HTR-8/SVneo (cell line): Measurements from ENCODE around the gene SPTB.
A peak's percentile ranks its signal among the peaks of the same experiment; 100 is the strongest.

Source experiments
- DNase-seq: peaks from one replicate; pipeline ENCODE4 v3.0.0; 2011; ENCODE audit warnings: low spot score, mixed read lengths; ENCODE audit not compliant: insufficient read length
- FAIRE-seq: peaks from 2 replicates; lab custom pipeline; 2011; peaks lifted over from hg19 to GRCh38; lab: Jason Lieb, UNC

SPTB gene

DNA sequence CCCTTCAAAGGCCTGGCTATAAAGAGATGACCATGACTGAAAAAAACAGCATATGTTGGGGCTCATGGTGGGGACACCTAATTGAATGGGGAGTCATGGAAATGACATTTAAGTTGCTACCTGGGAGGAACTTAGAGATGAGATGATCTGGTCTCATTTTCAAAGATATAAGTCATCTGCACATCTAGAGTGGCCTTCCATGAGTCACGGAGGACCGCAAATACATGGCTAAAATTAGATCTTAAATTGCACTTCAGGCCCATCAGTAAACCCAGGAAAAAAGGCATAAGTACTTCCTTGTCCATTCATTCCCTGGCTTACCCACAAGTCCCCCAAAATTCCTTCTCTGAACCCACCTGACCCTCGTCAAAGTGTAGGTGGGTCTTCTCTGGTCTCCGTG is 53.4 kb downstream of the SPTB start:
- FAIRE-seq, result no peak

DNA sequence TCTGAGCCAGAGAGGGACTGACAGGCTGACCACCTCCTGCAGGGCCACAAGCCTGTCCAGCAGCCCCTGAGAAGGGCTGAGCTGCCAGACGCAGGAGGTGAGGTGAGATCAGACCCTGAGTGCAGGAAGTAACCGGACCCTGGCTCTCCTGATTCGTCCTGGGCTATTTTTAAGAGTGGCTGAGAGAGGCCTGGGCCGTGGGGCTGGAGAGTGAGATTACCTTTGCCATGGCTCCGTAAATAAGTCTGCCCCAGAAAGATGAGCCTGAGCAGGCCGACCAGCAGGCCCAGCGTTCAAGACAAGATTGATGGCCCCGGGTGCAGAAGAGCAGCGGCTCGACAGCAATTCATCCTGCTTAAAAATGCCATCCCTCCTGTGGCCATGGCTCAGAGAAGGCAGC is 54.2 kb downstream of the SPTB start:
- DNase-seq (no peak), FAIRE-seq (no peak)

More for the DNA sequence above, 53.4 kb downstream of the SPTB start:
- DNase-seq, result no peak

DNA sequence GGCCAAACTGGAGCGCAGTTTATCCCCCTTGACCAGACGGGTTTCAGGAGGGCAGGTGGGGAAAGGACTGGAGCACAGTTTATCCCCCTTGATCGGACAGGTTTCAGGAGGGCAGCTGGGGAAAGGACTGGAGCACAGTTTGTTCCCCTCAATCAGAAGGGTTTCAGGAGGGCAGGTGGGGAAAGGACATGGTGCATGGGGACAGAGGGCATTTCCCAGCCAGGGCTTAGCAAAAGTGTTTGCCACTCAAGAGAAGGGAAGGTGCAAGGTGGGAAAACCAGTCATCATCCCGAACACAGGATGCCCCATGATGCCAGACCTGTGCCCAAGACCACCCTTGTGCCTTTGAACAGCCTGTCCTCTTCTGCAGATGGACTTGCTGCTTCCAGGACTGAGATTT is 54.7 kb downstream of the SPTB start:
- FAIRE-seq (no peak), DNase-seq (no peak)

DNA sequence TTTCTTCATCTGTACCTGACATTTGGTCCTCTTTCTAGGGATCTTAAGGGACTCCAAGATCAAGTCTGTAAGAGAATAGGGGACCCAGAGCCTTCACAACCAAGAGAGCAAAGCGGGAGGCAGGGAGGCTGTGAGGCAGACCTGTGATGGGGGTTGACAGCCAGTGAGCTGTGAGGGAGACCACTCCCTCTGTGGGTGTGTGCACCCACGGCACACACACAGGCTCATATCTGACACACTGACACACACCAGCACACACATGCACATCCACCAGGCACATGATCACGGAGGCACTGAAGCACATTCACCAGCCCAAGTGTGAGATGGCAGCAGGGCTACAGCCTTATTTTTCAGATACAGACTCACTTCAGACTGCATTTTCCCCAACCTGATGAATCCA is 55.2 kb downstream of the SPTB start:
- DNase-seq (no peak), FAIRE-seq (no peak)

DNA sequence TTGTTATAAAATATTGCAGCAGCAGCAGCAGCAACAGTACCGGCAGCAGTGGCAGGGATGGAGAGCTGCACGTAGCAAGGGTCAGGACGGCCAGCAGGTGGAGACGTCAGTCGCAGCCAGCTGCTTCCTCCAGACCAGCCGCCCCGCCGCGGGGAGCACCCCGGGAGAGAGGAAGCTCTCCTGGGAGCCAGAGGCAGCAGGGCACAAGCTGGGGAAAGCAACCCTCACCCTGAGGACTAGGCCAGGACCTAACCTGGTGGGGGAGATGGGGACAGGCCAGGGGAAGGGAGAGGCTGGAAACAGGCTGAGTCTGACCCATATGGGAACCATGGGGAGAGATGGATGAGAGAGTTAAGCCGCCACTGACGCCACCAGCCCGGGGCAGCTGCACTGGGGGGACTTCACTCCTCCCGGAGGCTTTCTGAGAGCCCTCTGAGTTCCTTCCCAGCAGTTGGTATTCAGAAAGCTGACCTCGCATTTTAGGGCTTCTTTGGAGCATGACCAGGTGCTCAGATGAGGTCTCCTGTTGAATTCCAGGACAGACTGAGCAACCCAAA is 56.3 kb downstream of the SPTB start:
- peak; percentile 100 for FAIRE-seq
- DNase-seq, result peak; percentile 100

DNA sequence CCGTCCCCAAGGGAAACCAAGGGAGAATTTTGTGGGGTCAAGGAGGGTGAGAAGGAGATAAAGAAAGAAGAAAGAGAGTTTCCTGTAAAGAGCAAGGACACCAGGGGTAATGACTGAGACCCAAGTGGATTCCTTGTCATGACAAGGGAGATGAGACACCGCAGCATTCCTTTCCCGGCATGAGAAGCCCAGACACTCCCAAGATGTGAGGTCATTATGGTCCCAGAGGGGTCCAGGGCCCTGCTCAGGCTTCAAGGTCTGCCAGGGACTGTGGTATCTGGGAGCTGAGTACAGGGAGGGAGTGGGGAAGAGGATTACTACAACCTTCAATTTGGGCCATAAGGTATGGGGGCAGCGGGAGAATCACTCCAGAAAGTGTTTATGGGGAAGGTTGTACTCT is 58.1 kb downstream of the SPTB start:
- no peak for FAIRE-seq

DNA sequence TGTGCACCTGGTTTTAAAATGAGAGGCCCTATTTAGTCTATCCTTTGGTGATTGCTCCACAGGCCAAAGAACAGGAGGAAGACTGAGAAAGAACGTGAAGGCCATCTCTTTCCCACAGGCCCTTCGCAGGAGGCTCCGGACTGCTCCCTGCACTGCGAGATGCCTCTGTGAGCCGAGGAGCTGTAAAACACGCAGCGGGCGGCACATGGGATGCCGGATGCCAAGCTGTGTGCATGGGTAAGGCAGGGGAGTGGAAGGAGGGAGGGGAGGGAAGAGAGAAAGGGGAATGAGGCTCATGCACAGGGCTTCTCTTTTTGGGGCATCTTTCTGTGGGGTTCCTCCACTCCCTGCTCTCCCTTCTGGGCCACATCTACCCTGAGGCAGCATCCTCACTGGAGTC is 61.6 kb downstream of the SPTB start:
- FAIRE-seq, result no peak
- DNase-seq, result no peak

More for the DNA sequence above, 58.1 kb downstream of the SPTB start:
- DNase-seq, result no peak

DNA sequence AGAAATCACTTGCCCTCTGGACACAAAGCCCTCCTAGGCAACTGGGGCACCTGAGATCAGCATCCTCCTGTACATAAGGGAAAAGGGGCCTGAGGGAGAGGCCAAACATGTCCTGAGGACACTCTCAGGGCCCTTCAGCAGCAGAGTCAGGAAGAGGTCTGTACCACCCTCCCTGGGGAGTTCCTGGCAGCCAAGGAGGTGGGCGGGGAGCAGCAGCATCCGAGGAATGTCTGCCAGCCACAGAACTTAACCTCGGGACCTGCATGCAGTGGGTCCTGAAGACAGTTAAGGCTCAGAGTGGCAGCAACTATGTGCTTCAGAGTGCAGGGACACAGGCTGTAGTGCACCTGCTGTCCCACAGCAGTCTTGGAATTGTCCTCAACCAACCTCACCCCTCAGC is 62.1 kb downstream of the SPTB start:
- DNase-seq, result peak; percentile 83

DNA sequence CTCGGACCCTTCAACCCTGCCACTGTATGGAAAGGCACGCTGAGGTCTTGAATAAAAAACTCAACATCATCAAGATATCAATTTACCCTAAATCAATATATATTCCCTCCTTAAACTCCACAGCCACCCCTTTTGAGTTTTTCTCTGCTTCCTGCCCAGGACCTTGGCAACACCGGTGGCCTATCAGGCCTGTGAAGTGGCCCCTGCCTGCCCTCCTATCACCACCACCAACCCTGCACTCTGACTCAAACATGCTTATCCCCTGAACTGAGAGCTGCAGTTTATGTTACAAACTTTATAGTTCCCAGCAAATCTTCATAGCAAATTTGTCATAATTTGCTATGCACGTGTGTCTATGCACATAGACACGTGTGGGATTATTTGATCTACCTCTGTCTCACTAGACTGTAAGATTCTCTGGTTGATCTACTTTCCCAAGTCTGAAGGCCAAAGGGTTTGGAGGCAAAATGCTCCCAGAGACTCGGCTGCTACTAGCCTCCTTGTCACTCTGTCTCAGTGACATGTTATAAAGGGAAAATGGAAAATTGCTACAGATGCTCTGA is 63.4 kb downstream of the SPTB start:
- DNase-seq, result no peak

More for the DNA sequence above, 62.1 kb downstream of the SPTB start:
- FAIRE-seq, result peak; percentile 98

DNA sequence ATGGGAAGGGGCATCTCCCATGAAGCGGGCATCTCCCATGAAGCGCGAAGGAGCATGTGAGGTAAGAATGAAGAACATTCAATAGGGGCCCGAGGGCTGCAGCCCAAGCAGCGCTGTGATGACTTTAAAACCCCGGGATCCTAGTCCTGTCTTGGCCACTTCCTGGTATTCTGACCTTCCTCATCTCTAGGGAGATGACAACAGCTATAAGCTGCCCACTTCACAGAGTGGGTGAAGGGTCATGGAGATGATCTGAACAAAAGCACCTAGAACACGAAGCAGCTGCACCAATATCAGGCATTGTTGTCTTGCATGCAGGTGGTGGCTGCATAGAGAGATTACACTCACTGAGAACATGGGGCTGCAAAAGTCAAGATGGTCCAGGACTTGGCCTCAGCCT is 64.5 kb downstream of the SPTB start:
- FAIRE-seq, result no peak
- DNase-seq, result no peak

More for the DNA sequence above, 63.4 kb downstream of the SPTB start:
- no peak for FAIRE-seq

DNA sequence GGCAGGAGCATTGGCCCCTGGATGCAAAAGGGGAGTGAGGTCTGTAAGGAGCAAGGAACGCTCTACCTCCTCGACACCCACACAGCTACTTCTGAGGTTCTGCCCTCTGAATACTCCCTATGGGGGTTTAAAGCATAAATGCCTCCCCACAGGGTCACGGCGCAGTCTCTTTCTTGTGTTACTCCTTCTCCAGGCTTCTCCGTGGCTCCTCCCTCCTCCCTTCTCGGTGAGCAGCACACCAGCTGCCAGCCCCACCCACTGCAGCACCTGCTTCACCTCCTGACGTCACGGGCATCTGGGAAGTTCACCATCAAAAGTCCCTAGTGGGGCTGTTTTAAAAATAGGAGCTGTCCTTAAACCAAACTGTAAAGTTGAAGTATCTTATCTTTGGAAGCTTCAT is 67.3 kb downstream of the SPTB start:
- no peak for DNase-seq
- FAIRE-seq, result peak; percentile 85

DNA sequence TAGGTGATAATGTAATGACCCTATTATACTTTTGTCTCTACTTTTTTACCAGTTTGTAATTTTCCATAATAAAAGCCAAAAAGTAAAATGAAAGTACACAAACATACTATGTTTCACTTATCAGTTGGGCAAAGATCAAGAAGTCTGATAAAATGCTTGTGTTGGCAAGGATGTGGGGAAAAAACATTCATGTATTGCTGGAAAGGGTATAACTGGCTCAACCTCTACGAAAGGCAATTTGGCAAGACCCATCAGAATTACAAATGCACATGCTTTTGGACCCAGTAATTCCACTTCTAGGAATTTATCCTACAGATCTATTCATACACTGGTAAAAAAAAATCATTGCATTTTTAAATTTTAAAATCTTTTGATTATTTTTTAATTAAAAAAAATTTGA is 68.0 kb downstream of the SPTB start:
- peak; percentile 55 for FAIRE-seq
- no peak for DNase-seq

DNA sequence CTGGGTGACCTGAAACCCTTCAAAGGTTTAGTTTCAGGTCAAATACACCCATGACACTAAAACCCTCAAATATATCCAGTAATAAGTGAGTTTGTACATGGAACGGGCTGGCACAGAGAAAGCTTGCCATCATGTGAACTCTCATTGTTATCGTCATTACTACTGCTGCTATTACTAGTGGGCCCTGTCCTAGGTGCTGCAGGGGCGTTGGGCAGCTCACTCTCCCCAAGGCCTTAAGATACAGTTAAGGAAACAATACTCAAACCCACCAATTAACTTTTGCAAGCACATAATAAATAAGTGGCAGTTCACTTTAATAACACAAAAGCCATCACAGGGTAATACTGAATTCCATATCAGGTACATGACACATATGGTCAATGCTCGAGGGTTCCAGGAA is 71.3 kb downstream of the SPTB start:
- FAIRE-seq (peak; percentile 46), DNase-seq (no peak)

DNA sequence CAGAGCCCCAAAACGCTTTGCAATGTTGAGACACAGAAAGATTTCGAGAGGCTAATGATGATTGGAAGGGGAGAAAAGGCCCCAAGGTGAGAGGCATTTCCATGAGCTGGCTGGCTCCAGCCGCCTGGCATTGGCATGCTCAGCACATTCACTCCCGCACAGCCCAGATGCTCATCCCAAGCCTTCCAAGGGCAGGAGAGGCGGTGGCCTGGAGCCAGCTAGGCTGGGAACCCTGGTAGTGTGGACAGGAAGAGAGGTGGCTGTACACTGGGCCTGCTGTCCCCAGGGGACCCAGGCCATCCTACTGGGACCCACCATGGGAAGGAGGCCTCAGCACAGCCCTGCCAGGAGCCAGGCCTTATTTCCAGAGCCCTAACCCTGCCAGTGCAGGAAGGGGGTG is 72.2 kb downstream of the SPTB start:
- FAIRE-seq (no peak), DNase-seq (no peak)

DNA sequence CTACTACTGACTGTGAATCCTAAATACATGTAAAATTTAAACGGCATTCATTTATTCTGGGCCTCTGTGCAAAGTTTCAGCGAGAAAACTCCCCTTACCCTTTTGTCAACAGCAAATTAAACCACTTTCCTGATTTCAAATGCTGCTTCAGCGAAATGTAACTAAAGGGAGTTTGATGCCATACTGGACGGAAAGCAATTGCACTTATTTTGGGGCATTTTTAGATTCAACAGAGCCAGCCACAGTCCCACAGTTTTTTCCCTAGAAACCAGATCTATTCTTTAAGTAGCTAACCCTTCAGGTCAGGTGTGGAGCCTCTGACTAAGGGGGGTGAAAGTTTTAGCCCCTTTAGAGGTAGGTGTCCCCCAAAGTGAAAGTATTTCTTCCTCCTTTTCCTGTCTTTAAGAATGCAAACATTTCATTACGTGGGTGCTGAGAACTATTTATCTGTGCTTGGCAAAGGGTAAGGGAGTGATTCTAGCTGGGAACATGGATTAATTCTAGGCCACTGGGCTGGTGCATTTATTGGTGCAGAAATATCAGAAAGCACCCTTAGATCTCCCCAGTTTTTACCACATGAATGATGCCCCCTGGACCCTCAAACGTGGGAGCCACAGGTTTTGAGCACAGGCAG is 72.7 kb downstream of the SPTB start:
- FAIRE-seq (no peak), DNase-seq (no peak)

DNA sequence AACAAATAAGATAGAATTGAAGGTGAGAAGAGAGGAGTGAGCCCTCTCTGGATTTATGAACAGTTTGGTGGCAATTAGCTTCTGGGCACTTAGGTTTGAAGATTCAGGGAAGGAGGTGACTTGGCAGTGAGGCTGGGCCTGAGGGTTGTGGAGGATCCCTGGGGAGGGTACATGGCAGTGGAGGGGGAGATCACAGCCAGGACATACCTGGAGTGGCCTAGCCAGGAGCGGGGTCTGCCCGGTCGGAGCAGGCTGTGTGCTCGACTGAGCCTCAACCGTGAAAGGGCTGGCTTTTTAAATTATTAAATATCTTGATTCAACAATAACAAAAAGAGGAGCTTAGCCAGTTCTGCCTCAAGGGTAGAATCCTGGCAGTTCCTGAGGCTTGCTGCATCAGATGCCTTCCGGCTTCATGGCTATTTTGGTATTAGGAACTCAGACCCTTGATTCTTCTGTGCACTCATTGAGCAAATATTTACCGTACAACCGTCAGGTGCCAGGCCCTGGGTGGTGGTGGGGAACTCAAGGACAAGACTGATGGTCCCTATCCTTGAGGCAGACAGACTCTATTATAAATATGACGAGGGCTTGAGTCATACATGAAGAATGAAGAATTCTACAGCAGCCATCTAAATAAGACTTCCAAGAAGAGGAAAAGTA is 73.4 kb downstream of the SPTB start:
- FAIRE-seq (no peak), DNase-seq (peak; percentile 93)

DNA sequence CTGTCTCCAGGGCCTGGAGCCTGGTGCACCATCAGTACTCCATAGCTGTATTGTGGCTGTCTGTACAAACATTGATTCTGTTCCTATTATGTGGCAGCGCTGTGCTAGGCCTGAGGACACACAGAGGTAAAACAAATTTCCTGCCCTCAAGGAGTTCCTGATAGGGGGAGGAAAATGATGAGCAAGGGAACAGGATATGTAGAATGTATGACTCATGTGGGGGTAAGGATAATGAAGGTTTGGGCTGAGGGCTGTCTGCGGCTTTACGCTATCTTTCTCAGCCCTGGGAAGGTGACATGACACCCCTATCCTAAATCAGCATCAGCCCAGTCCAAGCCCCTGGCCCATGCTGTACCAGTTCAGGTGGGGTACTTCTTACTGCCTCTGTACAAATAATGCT is 74.1 kb downstream of the SPTB start:
- DNase-seq (peak; percentile 85), FAIRE-seq (peak; percentile 100)

DNA sequence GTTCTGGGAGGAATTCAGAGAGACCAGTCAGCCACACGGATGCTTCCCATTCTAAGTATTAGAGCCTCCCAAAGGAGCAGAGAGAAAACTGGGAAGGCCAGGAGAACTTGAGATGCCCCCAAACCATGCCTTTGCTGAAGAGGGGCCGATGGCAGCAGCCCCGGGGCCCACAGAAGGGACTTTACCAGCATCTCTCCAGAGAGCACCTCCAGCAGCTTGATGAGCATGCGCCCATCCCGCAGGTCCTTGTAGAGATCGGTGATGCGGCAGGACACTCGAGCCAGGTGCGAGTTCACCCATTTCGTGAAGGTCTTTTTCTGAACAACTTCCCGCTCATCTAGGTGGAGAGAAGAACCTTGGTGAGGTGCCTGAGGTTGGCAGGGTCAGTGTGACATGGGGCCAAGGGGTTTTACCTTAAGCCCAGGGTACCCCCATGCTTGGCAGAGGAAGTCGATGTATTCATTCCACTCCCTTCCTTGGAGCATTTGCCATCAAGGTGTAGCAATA is 74.9 kb downstream of the SPTB start:
- DNase-seq (no peak), FAIRE-seq (no peak)

DNA sequence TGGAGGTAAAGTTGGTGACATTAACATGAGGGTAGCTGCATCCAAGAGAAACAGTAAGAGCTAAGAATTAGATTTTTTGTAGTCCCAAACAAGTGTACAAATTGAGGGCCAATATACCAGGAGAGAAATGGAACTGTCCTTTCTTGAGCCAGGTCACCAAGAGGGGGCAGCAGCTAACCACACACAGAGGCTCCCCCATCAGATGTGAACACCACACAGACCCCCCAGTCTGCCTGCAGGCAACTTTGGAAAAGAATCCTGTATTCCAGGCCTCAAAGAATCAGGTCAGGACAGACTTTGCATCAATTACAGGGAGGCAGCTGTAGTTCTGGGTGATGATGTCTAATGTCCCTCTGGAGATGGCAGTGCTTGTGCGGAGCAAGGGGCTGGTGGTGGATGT is 77.9 kb downstream of the SPTB start:
- DNase-seq (peak; percentile 93), FAIRE-seq (peak; percentile 99)

DNA sequence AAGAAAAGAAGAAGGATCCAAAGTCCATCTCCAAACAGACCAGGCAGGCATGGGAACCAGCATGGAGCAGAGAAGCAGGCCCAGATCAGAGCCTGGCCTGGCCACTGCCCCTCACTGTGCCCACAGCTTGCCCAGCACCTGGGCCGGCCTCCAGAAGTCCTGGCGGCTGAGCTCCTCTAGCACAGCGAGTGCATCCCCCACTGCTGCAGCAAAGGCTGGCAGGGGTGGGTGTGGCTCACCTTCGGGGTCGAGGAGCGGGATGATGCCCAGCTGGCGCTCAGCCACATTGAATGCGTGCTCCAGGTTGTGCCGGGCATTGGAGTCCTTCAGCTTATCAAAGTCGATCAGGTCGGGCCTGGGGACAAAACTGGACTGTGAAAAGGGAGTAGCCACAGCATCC is 78.7 kb downstream of the SPTB start:
- DNase-seq (no peak), FAIRE-seq (no peak)

DNA sequence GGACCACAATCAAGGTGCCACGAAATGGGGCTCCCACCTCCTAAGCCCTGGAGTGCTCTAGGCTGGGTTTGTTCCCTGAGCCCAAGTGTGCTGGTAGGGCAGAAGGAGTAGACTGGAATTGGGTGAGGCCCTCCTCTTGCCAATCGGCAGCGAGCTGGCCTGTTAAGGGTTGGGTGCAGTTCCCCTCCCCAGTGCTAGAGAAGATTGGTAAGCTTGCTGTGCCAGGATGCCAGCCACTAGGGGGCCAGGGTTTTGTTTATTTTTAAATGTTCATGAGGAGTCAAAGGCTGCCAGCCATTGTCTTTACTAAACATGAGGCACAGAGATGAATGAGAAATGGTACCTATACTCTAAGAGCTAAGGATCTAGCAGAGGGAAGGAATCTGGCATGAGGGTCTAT is 79.7 kb downstream of the SPTB start:
- peak; percentile 81 for DNase-seq
- FAIRE-seq, result no peak
